GDM1 (cell line): Measurements from ENCODE around the gene PRAMEF7.
"Not testable (repeated sequence)": the region's sequence is repeated elsewhere in the genome, so short reads cannot be mapped to it uniquely, and the experiment has no call there.

Experiments used
- DNase-seq: peaks from one replicate; lab custom pipeline; 2025; lab: John Stamatoyannopoulos, UW

The PRAMEF7 gene

GRCh38 chr1:12916310-12916709 lies at the start of gene PRAMEF7:
PRAMEF7 (plus strand) TSS chr1:12916610; CDS start chr1:12917693, 1,083 bp downstream.
- DNase-seq, result not testable (repeated sequence)

GRCh38 chr1:12878453-12878852 lies 38.0 kb upstream of the PRAMEF7 start:
- not testable (repeated sequence) for DNase-seq

- DNase-seq, result not testable (repeated sequence)
Observed at GRCh38 chr1:12886101-12886500, 30.3 kb upstream of the PRAMEF7 start, which contains the start of gene PRAMEF4. PRAMEF4 (minus strand) TSS chr1:12886201; CDS start chr1:12883394, 2,807 bp downstream.

- DNase-seq, result not testable (repeated sequence)
Observed at GRCh38 chr1:12898170-12898569, 18.2 kb upstream of the PRAMEF7 start, which contains the start of gene PRAMEF10. PRAMEF10 (minus strand) TSS chr1:12898270; CDS start chr1:12895847, 2,423 bp downstream.

- not testable (repeated sequence) for DNase-seq
Observed at GRCh38 chr1:12899186-12899585, 17.2 kb upstream of the PRAMEF7 start.

GRCh38 chr1:12903793-12904572 lies 12.4 kb upstream of the PRAMEF7 start:
- not testable (repeated sequence) for DNase-seq

GRCh38 chr1:12921749-12922148 lies 5.3 kb downstream of the PRAMEF7 start:
- not testable (repeated sequence) for DNase-seq

- not testable (repeated sequence) for DNase-seq
Observed at GRCh38 chr1:12924368-12924767, 8.0 kb downstream of the PRAMEF7 start.

- DNase-seq, result not testable (repeated sequence)
Observed at GRCh38 chr1:12947480-12947879, 31.1 kb downstream of the PRAMEF7 start, which contains the start of gene PRAMEF6. PRAMEF6 (minus strand) TSS chr1:12947580; CDS start chr1:12942518, 5,062 bp downstream.
